Pericardium fibroblast (primary cell): Measurements from ENCODE around the gene ZNF879. TPM values are rescaled to one million over a fixed set of nuclear protein-coding genes. Genes with fewer than 3 reads are reported as not detected.

ENCODE experiments used
- total RNA-seq: library from RNA; depleted of rRNA; stranded (reverse); fragments of >200 nt; gene quantifications from 2 replicates; pipeline ENCODE4 v1.2.3, GENCODE V29; 2015

Gene ZNF879
- 2.0 and 6.2 TPM in 2 replicates for total RNA-seq

GRCh38 chr5:179023528-179024189 lies at the start of gene ZNF879:
TSS of gene ZNF879 (plus strand) at chr5:179023804. CDS start at chr5:179025005, 1,201 bp downstream.

GRCh38 chr5:178994580-178995340 lies 28.8 kb upstream of the ZNF879 start, which contains the start of gene GRM6:
TSS of gene GRM6 (minus strand) at chr5:178995320. CDS start at chr5:178994944, 376 bp downstream.

GRCh38 chr5:179060116-179061008 lies 36.8 kb downstream of the ZNF879 start, which contains the start of gene ZNF354C:
TSS of gene ZNF354C (plus strand) at chr5:179060373. CDS start at chr5:179062069, 1,696 bp downstream.

Other genes starting within 250 kb of the ZNF879 start
- 5.3 and 7.1 TPM in 2 replicates for gene ZNF354B, start 163.9 kb upstream of the ZNF879 start, total RNA-seq
- gene ZFP2, start 127.9 kb upstream of the ZNF879 start, total RNA-seq: 0.94 and 1.8 TPM in 2 replicates
- gene ZNF454, start 82.6 kb upstream of the ZNF879 start, total RNA-seq: 1.5 and 2.0 TPM in 2 replicates
- gene GRM6, start 28.5 kb upstream of the ZNF879 start, total RNA-seq: not detected in 2 replicates
- gene ZNF354C, start 36.6 kb downstream of the ZNF879 start, total RNA-seq: 4.0 and 4.1 TPM in 2 replicates